Measurements from ENCODE around the gene PHRF1. TPM values are rescaled to one million over a fixed set of nuclear protein-coding genes. Genes with fewer than 3 reads are reported as not detected.

Gene PHRF1
- total and polyA plus RNA-seq, 9 of the 15 experiments (the other 6 are each of a cell fraction or from before 2014, with no cell fraction given) = 0.07 to 37.2 (median 7.7) TPM

DNA sequence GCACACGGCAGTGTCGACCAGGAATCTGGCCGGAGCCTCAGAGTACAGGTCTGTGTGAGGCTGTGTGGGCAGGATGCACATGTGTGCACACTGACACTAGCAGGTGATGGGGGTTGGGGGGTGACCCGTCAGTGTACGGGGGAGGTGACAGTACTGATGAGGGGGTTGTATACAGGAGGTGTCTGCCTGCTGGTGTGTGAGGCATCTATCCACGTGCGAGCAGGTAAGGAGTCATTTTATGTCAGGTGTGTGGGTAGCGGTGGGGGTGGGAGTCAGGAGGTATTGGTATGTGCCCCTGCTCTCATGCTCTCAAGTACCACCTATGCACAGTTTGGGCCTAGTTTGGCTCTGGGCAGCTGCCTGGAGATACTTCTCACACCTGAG is 4.5 kb upstream of the PHRF1 start:
- no TSS peak for BruUV-seq (replicated peaks)
- POLR2A ChIA-PET = interaction anchor here (0.6 kb wide), 1 partner anchor 69 kb away, joined by 3 read pairs; no protein-coding TSS in a partner anchor
- 73% methylated on average over 6 of the region's 8 CpGs for WGBS (ENCODE audit: insufficient coverage, low coverage, missing lambda C conversion rate)
- TF ChIP-seq, protein P1, sequence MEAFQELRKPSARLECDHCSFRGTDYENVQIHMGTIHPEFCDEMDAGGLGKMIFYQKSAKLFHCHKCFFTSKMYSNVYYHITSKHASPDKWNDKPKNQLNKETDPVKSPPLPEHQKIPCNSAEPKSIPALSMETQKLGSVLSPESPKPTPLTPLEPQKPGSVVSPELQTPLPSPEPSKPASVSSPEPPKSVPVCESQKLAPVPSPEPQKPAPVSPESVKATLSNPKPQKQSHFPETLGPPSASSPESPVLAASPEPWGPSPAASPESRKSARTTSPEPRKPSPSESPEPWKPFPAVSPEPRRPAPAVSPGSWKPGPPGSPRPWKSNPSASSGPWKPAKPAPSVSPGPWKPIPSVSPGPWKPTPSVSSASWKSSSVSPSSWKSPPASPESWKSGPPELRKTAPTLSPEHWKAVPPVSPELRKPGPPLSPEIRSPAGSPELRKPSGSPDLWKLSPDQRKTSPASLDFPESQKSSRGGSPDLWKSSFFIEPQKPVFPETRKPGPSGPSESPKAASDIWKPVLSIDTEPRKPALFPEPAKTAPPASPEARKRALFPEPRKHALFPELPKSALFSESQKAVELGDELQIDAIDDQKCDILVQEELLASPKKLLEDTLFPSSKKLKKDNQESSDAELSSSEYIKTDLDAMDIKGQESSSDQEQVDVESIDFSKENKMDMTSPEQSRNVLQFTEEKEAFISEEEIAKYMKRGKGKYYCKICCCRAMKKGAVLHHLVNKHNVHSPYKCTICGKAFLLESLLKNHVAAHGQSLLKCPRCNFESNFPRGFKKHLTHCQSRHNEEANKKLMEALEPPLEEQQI (IDR thresholded peaks at IDR 0.05) = no peak
- TF ChIP-seq BHLHE40 (IDR thresholded peaks at IDR 0.05; ENCODE audit: low read length) = no peak
- TF ChIP-seq, protein P2, sequence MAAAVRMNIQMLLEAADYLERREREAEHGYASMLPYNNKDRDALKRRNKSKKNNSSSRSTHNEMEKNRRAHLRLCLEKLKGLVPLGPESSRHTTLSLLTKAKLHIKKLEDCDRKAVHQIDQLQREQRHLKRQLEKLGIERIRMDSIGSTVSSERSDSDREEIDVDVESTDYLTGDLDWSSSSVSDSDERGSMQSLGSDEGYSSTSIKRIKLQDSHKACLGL (CRISPR knock-in tag; IDR thresholded peaks at IDR 0.05; ENCODE audit: borderline replicate concordance, poor library complexity, severe bottlenecking) = no peak
- TF ChIP-seq THAP7 (CRISPR knock-in tag; IDR thresholded peaks at IDR 0.05) = no peak
- TF ChIP-seq ZNF232 (CRISPR knock-in tag; IDR thresholded peaks at IDR 0.05) = no peak
- no peak for TF ChIP-seq EGR1 (conservative IDR thresholded peaks at IDR 0.05)
- TF ChIP-seq, protein P3, sequence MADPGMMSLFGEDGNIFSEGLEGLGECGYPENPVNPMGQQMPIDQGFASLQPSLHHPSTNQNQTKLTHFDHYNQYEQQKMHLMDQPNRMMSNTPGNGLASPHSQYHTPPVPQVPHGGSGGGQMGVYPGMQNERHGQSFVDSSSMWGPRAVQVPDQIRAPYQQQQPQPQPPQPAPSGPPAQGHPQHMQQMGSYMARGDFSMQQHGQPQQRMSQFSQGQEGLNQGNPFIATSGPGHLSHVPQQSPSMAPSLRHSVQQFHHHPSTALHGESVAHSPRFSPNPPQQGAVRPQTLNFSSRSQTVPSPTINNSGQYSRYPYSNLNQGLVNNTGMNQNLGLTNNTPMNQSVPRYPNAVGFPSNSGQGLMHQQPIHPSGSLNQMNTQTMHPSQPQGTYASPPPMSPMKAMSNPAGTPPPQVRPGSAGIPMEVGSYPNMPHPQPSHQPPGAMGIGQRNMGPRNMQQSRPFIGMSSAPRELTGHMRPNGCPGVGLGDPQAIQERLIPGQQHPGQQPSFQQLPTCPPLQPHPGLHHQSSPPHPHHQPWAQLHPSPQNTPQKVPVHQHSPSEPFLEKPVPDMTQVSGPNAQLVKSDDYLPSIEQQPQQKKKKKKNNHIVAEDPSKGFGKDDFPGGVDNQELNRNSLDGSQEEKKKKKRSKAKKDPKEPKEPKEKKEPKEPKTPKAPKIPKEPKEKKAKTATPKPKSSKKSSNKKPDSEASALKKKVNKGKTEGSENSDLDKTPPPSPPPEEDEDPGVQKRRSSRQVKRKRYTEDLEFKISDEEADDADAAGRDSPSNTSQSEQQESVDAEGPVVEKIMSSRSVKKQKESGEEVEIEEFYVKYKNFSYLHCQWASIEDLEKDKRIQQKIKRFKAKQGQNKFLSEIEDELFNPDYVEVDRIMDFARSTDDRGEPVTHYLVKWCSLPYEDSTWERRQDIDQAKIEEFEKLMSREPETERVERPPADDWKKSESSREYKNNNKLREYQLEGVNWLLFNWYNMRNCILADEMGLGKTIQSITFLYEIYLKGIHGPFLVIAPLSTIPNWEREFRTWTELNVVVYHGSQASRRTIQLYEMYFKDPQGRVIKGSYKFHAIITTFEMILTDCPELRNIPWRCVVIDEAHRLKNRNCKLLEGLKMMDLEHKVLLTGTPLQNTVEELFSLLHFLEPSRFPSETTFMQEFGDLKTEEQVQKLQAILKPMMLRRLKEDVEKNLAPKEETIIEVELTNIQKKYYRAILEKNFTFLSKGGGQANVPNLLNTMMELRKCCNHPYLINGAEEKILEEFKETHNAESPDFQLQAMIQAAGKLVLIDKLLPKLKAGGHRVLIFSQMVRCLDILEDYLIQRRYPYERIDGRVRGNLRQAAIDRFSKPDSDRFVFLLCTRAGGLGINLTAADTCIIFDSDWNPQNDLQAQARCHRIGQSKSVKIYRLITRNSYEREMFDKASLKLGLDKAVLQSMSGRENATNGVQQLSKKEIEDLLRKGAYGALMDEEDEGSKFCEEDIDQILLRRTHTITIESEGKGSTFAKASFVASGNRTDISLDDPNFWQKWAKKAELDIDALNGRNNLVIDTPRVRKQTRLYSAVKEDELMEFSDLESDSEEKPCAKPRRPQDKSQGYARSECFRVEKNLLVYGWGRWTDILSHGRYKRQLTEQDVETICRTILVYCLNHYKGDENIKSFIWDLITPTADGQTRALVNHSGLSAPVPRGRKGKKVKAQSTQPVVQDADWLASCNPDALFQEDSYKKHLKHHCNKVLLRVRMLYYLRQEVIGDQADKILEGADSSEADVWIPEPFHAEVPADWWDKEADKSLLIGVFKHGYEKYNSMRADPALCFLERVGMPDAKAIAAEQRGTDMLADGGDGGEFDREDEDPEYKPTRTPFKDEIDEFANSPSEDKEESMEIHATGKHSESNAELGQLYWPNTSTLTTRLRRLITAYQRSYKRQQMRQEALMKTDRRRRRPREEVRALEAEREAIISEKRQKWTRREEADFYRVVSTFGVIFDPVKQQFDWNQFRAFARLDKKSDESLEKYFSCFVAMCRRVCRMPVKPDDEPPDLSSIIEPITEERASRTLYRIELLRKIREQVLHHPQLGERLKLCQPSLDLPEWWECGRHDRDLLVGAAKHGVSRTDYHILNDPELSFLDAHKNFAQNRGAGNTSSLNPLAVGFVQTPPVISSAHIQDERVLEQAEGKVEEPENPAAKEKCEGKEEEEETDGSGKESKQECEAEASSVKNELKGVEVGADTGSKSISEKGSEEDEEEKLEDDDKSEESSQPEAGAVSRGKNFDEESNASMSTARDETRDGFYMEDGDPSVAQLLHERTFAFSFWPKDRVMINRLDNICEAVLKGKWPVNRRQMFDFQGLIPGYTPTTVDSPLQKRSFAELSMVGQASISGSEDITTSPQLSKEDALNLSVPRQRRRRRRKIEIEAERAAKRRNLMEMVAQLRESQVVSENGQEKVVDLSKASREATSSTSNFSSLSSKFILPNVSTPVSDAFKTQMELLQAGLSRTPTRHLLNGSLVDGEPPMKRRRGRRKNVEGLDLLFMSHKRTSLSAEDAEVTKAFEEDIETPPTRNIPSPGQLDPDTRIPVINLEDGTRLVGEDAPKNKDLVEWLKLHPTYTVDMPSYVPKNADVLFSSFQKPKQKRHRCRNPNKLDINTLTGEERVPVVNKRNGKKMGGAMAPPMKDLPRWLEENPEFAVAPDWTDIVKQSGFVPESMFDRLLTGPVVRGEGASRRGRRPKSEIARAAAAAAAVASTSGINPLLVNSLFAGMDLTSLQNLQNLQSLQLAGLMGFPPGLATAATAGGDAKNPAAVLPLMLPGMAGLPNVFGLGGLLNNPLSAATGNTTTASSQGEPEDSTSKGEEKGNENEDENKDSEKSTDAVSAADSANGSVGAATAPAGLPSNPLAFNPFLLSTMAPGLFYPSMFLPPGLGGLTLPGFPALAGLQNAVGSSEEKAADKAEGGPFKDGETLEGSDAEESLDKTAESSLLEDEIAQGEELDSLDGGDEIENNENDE (IDR thresholded peaks at IDR 0.05; ENCODE audit: low read depth, low read length) = no peak
- TF ChIP-seq ZFPM2 (CRISPR knock-in tag; IDR thresholded peaks at IDR 0.05) = no peak

More for the DNA sequence above, 4.5 kb upstream of the PHRF1 start:
- H3K27ac ChIP-seq (ENCODE audit: extremely low read depth, low read depth, low read length) = no peak overlapping the region
- no peaks in the 10 kb centered on the region for H3K9me1 ChIP-seq (ENCODE audit: control insufficient read depth, insufficient read depth, low read length)
- CTCF ChIA-PET (ENCODE audit: low intra/inter-chr PET ratio) = no interaction called here
- no peak for ATAC-seq
- H3K9me3 ChIP-seq (replicated peaks; ENCODE audit: control insufficient read depth, insufficient read depth, low read depth, low read length) = no peaks in the 10 kb centered on the region
- peaks cover 35 to 68% of the 10 kb centered on the region in 2 experiments for H3K4me1 ChIP-seq (replicated peaks in 1 of 2; ENCODE audit: control insufficient read depth in 2 of 2, insufficient read depth in 2 of 2, low read length in 2 of 2)
- no peak overlapping the region for H2AFZ ChIP-seq (ENCODE audit: low read depth, low read length)
- no peak for FAIRE-seq
- in situ Hi-C loops (cut with MboI) = no loop called here
- H3K27me3 ChIP-seq (ENCODE audit: control insufficient read depth in 2 of 2, insufficient read depth in 2 of 2, low read length in 2 of 2) = no peaks in the 10 kb centered on the region
- DNase-seq (ENCODE audit: extremely low read depth in 1 of 4, low spot score in 3 of 4) = no peak
- intact Hi-C loops (cut with micrococcal nuclease) = no loop called here
- peaks cover 5% of the 10 kb centered on the region; the same call in 2 of the 3 replicates for H3K36me3 ChIP-seq (ENCODE audit: control insufficient read depth, insufficient read depth, low read length)
- H3K9ac ChIP-seq (ENCODE audit: insufficient read depth in 1 of 2, low read depth in 2 of 2, low read length in 2 of 2) = peak overlapping the region in 1 of 2 experiments; percentile 48; a peak in 1 of 4 replicates
- no peak overlapping the region for H3K4me3 ChIP-seq
- H4K20me1 ChIP-seq (replicated peaks; ENCODE audit: control insufficient read depth, insufficient read depth, low read length) = peaks cover under 1% of the 10 kb centered on the region; the same call in 1 of the 2 replicates
- H3K4me2 ChIP-seq (ENCODE audit: insufficient read depth, low read length) = no peak overlapping the region
- peaks cover 45% of the 10 kb centered on the region for H3K79me2 ChIP-seq (ENCODE audit: control insufficient read depth, insufficient read depth, low read length)

Measured in K562 (cell line).